Measurements from ENCODE around the gene KCNIP1.

KCNIP1 gene

GRCh38 chr5:170650850-170651249 is 147.0 kb downstream of the KCNIP1 start:
- H3K27me3 Mint-ChIP-seq (ENCODE audit: low read depth): no peaks in the 10 kb centered on the region
- H3K36me3 Mint-ChIP-seq (ENCODE audit: low read depth): no peaks in the 10 kb centered on the region
- no peaks in the 10 kb centered on the region for H3K4me1 Mint-ChIP-seq
- no peak for TF ChIP-seq CTCF (IDR thresholded peaks at IDR 0.05; ENCODE audit: unreplicated experiment in 3 of 3)
- no peak overlapping the region for H3K27ac Mint-ChIP-seq
- H3K9me3 Mint-ChIP-seq: no peaks in the 10 kb centered on the region
- H3K4me3 Mint-ChIP-seq: no peak overlapping the region

- no peak for TF ChIP-seq CTCF (IDR thresholded peaks at IDR 0.05; ENCODE audit: unreplicated experiment in 3 of 3)
- no peak overlapping the region for H3K4me3 Mint-ChIP-seq
- no peaks in the 10 kb centered on the region for H3K27me3 Mint-ChIP-seq (ENCODE audit: low read depth)
- no peaks in the 10 kb centered on the region for H3K36me3 Mint-ChIP-seq (ENCODE audit: low read depth)
- H3K27ac Mint-ChIP-seq: no peak overlapping the region
- H3K4me1 Mint-ChIP-seq: no peaks in the 10 kb centered on the region
- no peaks in the 10 kb centered on the region for H3K9me3 Mint-ChIP-seq
Measured at GRCh38 chr5:170651604-170652277, 147.9 kb downstream of the KCNIP1 start.

DNA sequence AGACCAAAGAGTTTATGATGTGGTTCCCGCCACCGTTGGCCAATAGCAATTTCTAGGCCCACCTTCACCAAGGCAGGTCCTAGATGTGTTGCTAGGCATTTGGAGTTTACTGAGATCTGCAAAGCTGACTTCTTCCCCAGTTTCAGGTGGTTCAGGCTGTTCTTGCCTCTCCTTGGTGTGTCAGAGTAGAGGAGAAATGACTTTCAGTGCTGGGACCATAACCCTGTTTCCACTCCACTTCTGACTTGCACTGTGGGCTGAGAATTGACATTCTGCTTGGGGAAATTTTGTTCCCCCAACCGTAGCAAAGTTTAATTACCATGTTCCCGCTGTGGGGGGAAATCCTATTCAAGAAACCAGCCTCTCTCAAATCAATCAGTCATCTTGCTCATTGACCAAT is 151.7 kb downstream of the KCNIP1 start:
- no peaks in the 10 kb centered on the region for H3K27me3 Mint-ChIP-seq (ENCODE audit: low read depth)
- no peak overlapping the region for H3K4me3 Mint-ChIP-seq
- H3K36me3 Mint-ChIP-seq (ENCODE audit: low read depth): no peaks in the 10 kb centered on the region
- TF ChIP-seq CTCF (IDR thresholded peaks at IDR 0.05; ENCODE audit: unreplicated experiment in 3 of 3): no peak
- no peaks in the 10 kb centered on the region for H3K4me1 Mint-ChIP-seq
- H3K27ac Mint-ChIP-seq: peak overlapping the region in 1 of 3 experiments; percentile 14
- H3K9me3 Mint-ChIP-seq: no peaks in the 10 kb centered on the region

DNA sequence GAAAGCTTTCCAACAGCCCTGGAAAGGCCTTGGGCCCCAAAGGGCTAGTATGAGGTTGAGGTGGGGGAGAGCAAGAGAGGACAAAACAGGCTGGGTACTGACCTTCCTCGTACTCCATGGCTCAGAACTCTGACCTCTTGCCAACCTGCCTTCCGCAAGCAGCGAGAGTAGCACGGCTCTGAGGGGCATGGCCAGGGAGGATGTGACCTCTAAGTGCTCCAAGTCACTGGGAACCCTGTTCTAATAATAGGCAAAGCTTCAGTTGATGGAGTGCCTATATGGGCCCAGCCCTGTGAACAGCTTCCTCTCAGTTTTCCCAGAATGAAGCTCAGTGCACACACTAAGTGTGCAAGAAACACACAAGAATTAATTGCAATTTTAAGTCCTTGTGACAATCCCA is 152.1 kb downstream of the KCNIP1 start:
- Mint-ChIP-seq H3K27me3 (ENCODE audit: low read depth) (no peaks in the 10 kb centered on the region), H3K27ac (no peak overlapping the region), H3K9me3 (no peaks in the 10 kb centered on the region), H3K36me3 (ENCODE audit: low read depth) (no peaks in the 10 kb centered on the region), H3K4me1 (no peaks in the 10 kb centered on the region), H3K4me3 (no peak overlapping the region)
- no peak for TF ChIP-seq CTCF (IDR thresholded peaks at IDR 0.05; ENCODE audit: unreplicated experiment in 3 of 3)

DNA sequence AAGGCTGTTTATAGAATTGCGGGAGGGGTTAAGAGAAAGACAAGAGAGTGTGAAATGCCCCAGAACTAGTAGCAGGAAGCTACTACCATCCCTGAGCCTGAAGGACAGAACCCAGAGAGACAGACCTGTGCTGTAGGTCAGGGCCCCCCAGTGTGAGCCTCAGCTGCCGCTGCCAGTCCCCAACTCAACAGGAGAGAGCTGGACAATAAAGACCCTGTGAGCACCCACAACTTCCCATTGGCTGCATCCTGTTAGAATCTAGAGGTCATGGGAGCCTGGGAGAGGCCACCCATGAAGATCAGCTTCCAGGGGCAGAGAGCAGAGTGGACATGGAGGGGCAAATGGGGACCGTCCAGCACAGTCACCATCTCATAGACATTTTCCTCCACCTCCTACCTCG is 152.5 kb downstream of the KCNIP1 start:
- H3K4me3 Mint-ChIP-seq: no peak overlapping the region
- no peaks in the 10 kb centered on the region for H3K4me1 Mint-ChIP-seq
- no peak overlapping the region for H3K27ac Mint-ChIP-seq
- H3K36me3 Mint-ChIP-seq (ENCODE audit: low read depth): no peaks in the 10 kb centered on the region
- no peak for TF ChIP-seq CTCF (IDR thresholded peaks at IDR 0.05; ENCODE audit: unreplicated experiment in 3 of 3)
- H3K9me3 Mint-ChIP-seq: no peaks in the 10 kb centered on the region
- H3K27me3 Mint-ChIP-seq (ENCODE audit: low read depth): no peaks in the 10 kb centered on the region

DNA sequence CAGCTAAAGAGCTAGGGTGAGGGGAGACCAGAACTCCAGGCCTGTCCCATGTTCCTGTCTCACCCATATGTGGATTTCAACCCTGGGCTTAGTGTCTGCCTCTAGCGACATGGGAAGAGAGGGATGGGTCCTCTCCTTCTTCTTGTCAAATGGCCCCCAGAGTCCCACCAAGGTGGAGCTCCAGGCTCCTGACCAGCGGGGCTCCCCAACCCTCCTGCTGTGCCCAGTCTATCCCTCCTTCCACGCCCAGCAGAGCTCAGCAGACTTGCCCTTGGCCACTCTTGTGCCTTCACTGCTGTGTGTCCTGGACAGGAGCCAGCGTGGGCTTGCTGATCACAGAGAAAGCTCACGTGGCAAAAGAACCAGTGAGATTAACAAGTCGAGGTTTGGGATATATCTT is 156.7 kb downstream of the KCNIP1 start:
- Mint-ChIP-seq H3K4me1 (no peaks in the 10 kb centered on the region), H3K9me3 (no peaks in the 10 kb centered on the region)

More for the DNA sequence above, 156.7 kb downstream of the KCNIP1 start:
- H3K27ac Mint-ChIP-seq: no peak overlapping the region
- H3K27me3 Mint-ChIP-seq (ENCODE audit: low read depth): peaks cover 3% of the 10 kb centered on the region
- no peak overlapping the region for H3K4me3 Mint-ChIP-seq
- no peak for TF ChIP-seq CTCF (IDR thresholded peaks at IDR 0.05; ENCODE audit: unreplicated experiment in 3 of 3)
- H3K36me3 Mint-ChIP-seq (ENCODE audit: low read depth): no peaks in the 10 kb centered on the region
